Naive thymus-derived CD4-positive, alpha-beta T cell (primary cell): Measurements from ENCODE around the gene CRYBG1. TPM values are rescaled to one million over a fixed set of nuclear protein-coding genes. Genes with fewer than 3 reads are reported as not detected.
A peak's percentile ranks its signal among the peaks of the same experiment; 100 is the strongest.

Experiments used
- ATAC-seq: fragments of 150-1000 bp; cut with Tn5 transposase; 2 replicates; pipeline ENCODE4 v1.10.0; 2021; ENCODE audit warnings: mild to moderate bottlenecking, moderate library complexity
- CTCF ChIA-PET: fragments of 350-600 bp; sonication (Branson Sonifier 250); formaldehyde crosslinking; loops from one replicate; lab custom pipeline; 2021; ENCODE audit warnings: antibody characterized with exemption; lab: Charles Lee
- POLR2A ChIA-PET: fragments of 350-600 bp; sonication (Branson Sonifier 250); formaldehyde crosslinking; loops from one replicate; lab custom pipeline; 2021; ENCODE audit warnings: antibody characterized with exemption, inconsistent platforms; lab: Charles Lee
- DNase-seq, 9 donors: peaks; one replicate each; pipeline versions ENCODE4 v3.0.0 to v3.0.0-alpha.2; 2020 to 2022; ENCODE audit warnings: mixed read lengths in 1 of 9
- H3K27ac ChIP-seq: one replicate; pipeline ENCODE4 v1.7.0; 2013; ENCODE audit warnings: mild to moderate bottlenecking, low read depth, low read length, moderate library complexity
- H3K27me3 ChIP-seq, 2 donors: one replicate each; pipeline ENCODE4 v1.7.0; 2013; ENCODE audit warnings: low read length in 2 of 2, mild to moderate bottlenecking in 2 of 2, moderate library complexity in 2 of 2; ENCODE audit not compliant: control insufficient read depth in 2 of 2, insufficient read depth in 2 of 2
- H3K36me3 ChIP-seq, 3 experiments: 1 replicate in 2 of 3; 2 replicates in 1 of 3; pipeline ENCODE4 v1.7.0; 2013; ENCODE audit warnings: low read length in 3 of 3, mild to moderate bottlenecking in 3 of 3, moderate library complexity in 1 of 3; ENCODE audit not compliant: insufficient read depth in 3 of 3, control insufficient read depth in 2 of 3
- H3K4me1 ChIP-seq, 2 donors: one replicate each; pipeline ENCODE4 v1.7.0; 2013; ENCODE audit warnings: low read length in 2 of 2, mild to moderate bottlenecking in 2 of 2, moderate library complexity in 1 of 2; ENCODE audit not compliant: control insufficient read depth in 2 of 2, insufficient read depth in 2 of 2
- H3K4me3 ChIP-seq: 2 replicates; pipeline ENCODE4 v1.7.0; 2013; ENCODE audit warnings: mild to moderate bottlenecking, low read length
- H3K9me3 ChIP-seq, 3 experiments: 1 replicate in 2 of 3; 2 replicates in 1 of 3; pipeline ENCODE4 v1.7.0; 2013; ENCODE audit warnings: low read length in 3 of 3; ENCODE audit not compliant: control insufficient read depth in 2 of 3
- H3K27ac Mint-ChIP-seq, 9 donors: one replicate each; pipeline ENCODE4 v1.8.0; 2020 to 2022; ENCODE audit warnings: mixed read lengths in 9 of 9, mild to moderate bottlenecking in 8 of 9, moderate library complexity in 5 of 9, inconsistent platforms in 2 of 9
- H3K27me3 Mint-ChIP-seq, 5 donors: one replicate each; pipeline ENCODE4 v1.8.0; 2021 to 2022; ENCODE audit warnings: mixed read lengths in 5 of 5, mild to moderate bottlenecking in 1 of 5
- H3K36me3 Mint-ChIP-seq, 5 donors: one replicate each; pipeline ENCODE4 v1.8.0; 2020 to 2022; ENCODE audit warnings: mixed read lengths in 5 of 5, mild to moderate bottlenecking in 3 of 5, inconsistent platforms in 1 of 5
- H3K4me1 Mint-ChIP-seq, 7 donors: one replicate each; pipeline ENCODE4 v1.8.0; 2020 to 2022; ENCODE audit warnings: mixed read lengths in 7 of 7, mild to moderate bottlenecking in 3 of 7, inconsistent platforms in 1 of 7
- H3K4me3 Mint-ChIP-seq, 10 donors: one replicate each; pipeline ENCODE4 v1.8.0; 2020 to 2022; ENCODE audit warnings: mild to moderate bottlenecking in 10 of 10, mixed read lengths in 10 of 10, moderate library complexity in 6 of 10, inconsistent platforms in 2 of 10
- H3K9me3 Mint-ChIP-seq, 11 donors: one replicate each; pipeline ENCODE4 v1.8.0; 2020 to 2022; ENCODE audit warnings: mixed read lengths in 11 of 11, mild to moderate bottlenecking in 4 of 11, inconsistent platforms in 1 of 11, moderate library complexity in 1 of 11
- intact Hi-C, 2 donors: fragments of 100-400 bp; cut with micrococcal nuclease; formaldehyde crosslinking; loops; one replicate each; pipeline ENCODE4 v1.15.1; 2023
- polyA plus RNA-seq, 2 donors: library from polyadenylated mRNA; unstranded; fragments of 300-500 nt; fragmentation: Illumina TruSeq; gene quantifications; one replicate each; pipeline ENCODE4 v1.2.3, GENCODE V29; 2021
- total RNA-seq, 6 experiments: library from RNA in 5 of 6; stranded (reverse) in 5 of 6; gene quantifications; 1 replicate in 5 of 6; 2 replicates in 1 of 6; pipeline ENCODE4 v1.2.3 and lab custom pipeline; 2021 to 2026

CRYBG1 gene
- total and polyA plus RNA-seq, 7 experiments from 2014 or later = 11.3 to 39.8 (median 30.3) TPM

- Histone ChIP-seq H3K27me3 (no peaks in the 10 kb centered on the region), H3K9me3 (no peaks in the 10 kb centered on the region), H3K36me3 (peaks cover 0 to 11% (median 0%) of the 10 kb centered on the region in 3 experiments), H3K4me3 (no peak overlapping the region), H3K4me1 (peaks cover 8 to 12% of the 10 kb centered on the region in 2 donors), H3K27ac (no peak overlapping the region)
- POLR2A ChIA-PET = interaction anchor here (0.7 to 6.4 kb wide), 4 partner anchors 14 to 517 kb away, joined by 4 to 173 read pairs (median 4); no protein-coding TSS in a partner anchor
- CTCF ChIA-PET = interaction anchor here (0.5 to 7.1 kb wide), 7 partner anchors 12 to 148 kb away, joined by 3 to 74 read pairs (median 7); no protein-coding TSS in a partner anchor
- Mint-ChIP-seq H3K27me3 (peaks cover 0 to 39% (median 0%) of the 10 kb centered on the region in 5 donors), H3K9me3 (peaks cover 0 to 4% (median 0%) of the 10 kb centered on the region in 11 donors), H3K27ac (no peak overlapping the region), H3K4me3 (peak overlapping the region in 1 of 10 donors; percentile 5), H3K36me3 (no peaks in the 10 kb centered on the region), H3K4me1 (peaks cover 15 to 35% (median 22%) of the 10 kb centered on the region in 7 donors)
- no peak for DNase-seq
- no peak for ATAC-seq
- intact Hi-C loops = no loop called here
These were observed 148.3 kb downstream of the CRYBG1 start for GRCh38 chr6:106508834-106509233.

DNA sequence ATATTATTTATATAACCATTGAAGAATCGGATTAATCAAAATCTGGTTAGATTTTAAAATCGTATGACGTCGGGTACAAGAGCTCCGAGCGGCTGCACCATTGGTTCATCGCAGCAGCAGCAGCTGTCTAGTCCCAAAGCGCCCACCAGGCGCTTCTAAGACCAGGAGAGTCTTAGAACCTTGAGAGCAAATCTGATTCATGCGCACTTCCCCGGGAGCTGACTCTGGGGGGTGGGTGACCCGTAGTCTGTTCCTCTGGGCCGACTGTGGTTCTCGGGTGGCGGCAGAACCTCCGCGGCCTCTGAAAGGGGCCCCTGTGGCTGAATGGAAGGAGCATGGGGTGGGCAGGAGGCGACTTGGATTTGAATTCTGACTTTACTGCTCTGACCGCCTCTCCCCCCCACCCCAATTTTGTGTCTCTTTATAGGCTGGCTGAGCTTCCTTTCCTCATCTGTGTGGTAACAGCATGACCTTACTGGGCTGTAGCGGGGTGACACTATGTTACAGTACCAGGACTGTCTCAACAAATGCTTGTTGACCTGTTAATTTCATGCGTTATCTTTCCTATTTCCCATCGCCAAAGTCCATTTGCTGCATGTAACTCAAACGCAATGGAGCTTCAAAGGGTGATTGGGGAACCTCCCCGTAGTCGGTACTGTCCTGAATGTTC lies 149.0 kb downstream of the CRYBG1 start:
- ChIA-PET POLR2A (interaction anchor here (0.9 to 6.4 kb wide), 3 partner anchors 14 to 518 kb away, joined by 4 to 173 read pairs (median 4); no protein-coding TSS in a partner anchor), CTCF (interaction anchor here (0.5 to 7.1 kb wide), 9 partner anchors 11 to 149 kb away, joined by 3 to 74 read pairs (median 3); no protein-coding TSS in a partner anchor)
- intact Hi-C loops = loop anchor here (1.0 to 10.0 kb wide), 9 partner anchors 15 to 1448 kb away; partner anchors contain the start of genes SEC63 (in 2 of the 2), BEND3 (in 1 of the 2), MTRES1 (in 1 of the 2) and QRSL1 (in 1 of the 2)
- H3K36me3 ChIP-seq = peaks cover 0 to 11% (median 0%) of the 10 kb centered on the region in 3 experiments
- no peak for ATAC-seq
- H3K9me3 ChIP-seq = no peaks in the 10 kb centered on the region
- H3K4me3 ChIP-seq = peak overlapping the region; percentile 92
- Mint-ChIP-seq H3K27ac (peak overlapping the region in 4 of 9 donors; percentile 36 to 81 (median 41)), H3K27me3 (peaks cover 0 to 42% (median 0%) of the 10 kb centered on the region in 5 donors), H3K36me3 (no peaks in the 10 kb centered on the region), H3K4me3 (peak overlapping the region; percentile 89 to 98 (median 96)), H3K4me1 (peaks cover 22 to 42% (median 29%) of the 10 kb centered on the region in 7 donors), H3K9me3 (peaks cover 0 to 4% (median 0%) of the 10 kb centered on the region in 11 donors)
- H3K4me1 ChIP-seq = peaks cover 8 to 20% of the 10 kb centered on the region in 2 donors
- no peak overlapping the region for H3K27ac ChIP-seq
- H3K27me3 ChIP-seq = no peaks in the 10 kb centered on the region
- DNase-seq = peak in 4 of 9 donors; percentile 10 to 33 (median 28)

DNA sequence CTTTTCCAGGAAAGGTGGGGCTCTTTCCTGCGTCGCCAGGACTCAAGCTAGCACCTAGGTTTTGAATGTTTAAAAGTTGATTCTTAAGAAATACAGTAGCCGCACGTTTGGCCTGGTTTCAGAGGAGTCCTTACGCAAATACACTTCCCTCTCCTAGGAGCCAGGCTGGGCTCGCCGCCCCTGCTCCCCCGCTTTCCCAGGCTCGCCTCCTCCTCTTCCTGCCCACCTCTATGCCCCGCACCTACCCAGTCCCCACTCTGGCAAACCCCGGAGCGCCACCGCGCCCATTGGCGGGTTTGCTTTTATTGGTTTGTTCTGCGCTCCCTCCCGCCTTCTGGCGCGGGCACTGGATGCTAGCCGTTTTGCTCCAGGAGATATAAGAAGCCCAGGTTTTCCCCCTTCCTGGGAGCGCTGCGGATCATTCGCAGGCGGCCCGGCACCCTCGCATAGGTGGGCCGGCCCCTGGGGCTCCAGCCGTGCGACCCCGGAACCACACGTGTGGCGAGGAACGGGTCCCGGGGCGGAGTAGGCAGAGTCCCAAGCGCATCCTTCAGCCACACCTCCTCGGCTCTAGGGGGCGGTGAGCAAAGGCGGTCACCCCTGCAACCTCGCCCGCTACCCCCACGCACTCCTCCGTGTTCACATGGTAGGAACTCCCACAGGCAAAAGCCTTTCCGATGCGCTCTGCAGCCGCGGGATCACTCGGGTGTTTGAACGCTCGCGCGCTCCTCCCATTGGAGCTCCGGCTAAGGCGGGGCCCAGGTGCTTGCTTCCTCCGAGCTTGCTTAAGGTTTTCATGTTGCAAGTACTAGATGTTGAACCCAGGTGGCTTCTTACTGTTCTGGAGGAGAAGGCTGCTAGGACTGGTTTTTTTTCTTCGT lies 149.8 kb downstream of the CRYBG1 start:
- peaks cover 22 to 49% (median 37%) of the 10 kb centered on the region in 7 donors for H3K4me1 Mint-ChIP-seq

DNA sequence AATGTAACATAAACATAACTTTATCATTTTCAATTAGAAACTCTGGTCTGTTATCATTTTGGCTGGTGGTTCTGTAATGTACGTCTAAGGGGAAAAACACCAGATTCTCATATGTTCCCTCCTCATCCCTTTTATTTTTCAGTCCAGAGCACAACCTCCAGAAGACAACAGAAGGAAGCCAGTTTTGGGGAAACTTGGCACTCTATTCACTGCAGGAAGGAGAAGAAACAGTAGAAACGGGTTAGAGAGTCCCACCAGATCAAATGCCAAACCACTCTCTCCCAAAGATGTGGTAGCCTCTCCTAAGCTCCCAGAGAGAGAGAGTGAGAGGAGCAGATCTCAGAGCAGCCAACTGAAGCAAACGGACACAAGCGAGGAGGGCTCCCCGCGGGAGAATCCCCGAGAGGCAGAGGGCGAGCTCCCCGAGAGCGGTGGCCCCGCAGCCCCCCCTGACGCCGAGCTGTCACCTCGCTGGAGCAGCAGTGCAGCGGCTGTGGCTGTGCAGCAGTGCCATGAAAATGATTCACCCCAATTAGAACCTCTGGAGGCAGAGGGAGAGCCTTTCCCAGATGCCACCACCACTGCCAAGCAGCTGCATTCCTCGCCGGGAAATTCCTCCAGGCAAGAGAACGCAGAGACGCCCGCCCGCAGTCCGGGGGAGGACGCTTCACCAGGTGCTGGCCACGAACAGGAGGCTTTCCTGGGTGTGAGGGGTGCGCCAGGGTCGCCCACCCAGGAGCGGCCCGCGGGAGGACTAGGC lies 151.0 kb downstream of the CRYBG1 start:
- DNase-seq (peak in 6 of 9 donors; percentile 27 to 49 (median 38)), ATAC-seq (peak; percentile 26)
- H3K36me3 ChIP-seq = peaks cover 0 to 11% (median 0%) of the 10 kb centered on the region in 3 experiments
- H3K9me3 ChIP-seq = no peaks in the 10 kb centered on the region
- Mint-ChIP-seq H3K4me1 (peaks cover 29 to 55% (median 46%) of the 10 kb centered on the region in 7 donors), H3K4me3 (peak overlapping the region; percentile 89 to 98 (median 96)), H3K27ac (peak overlapping the region; percentile 80 to 98 (median 93)), H3K27me3 (peaks cover 0 to 42% (median 0%) of the 10 kb centered on the region in 5 donors), H3K36me3 (peaks cover 0 to 2% (median 0%) of the 10 kb centered on the region in 5 donors), H3K9me3 (peaks cover 0 to 4% (median 0%) of the 10 kb centered on the region in 11 donors)
- H3K27ac ChIP-seq = peak overlapping the region; percentile 100
- intact Hi-C loops = loop anchor here (1.0 to 10.0 kb wide), 13 partner anchors 9 to 1446 kb away; partner anchors contain the start of genes ATG5 (in 2 of the 2), SEC63 (in 2 of the 2), BEND3 (in 1 of the 2) and MTRES1 (in 1 of the 2)
- no peaks in the 10 kb centered on the region for H3K27me3 ChIP-seq
- ChIA-PET POLR2A (interaction anchor here (0.6 to 6.4 kb wide), 10 partner anchors 9 to 1757 kb away, joined by 3 to 173 read pairs (median 5); no protein-coding TSS in a partner anchor), CTCF (interaction anchor here (0.8 to 7.1 kb wide), 13 partner anchors 9 to 94 kb away, joined by 3 to 74 read pairs (median 8); no protein-coding TSS in a partner anchor)
- H3K4me1 ChIP-seq = peaks cover 23 to 35% of the 10 kb centered on the region in 2 donors
- H3K4me3 ChIP-seq = peak overlapping the region; percentile 92

More for the DNA sequence above, 149.8 kb downstream of the CRYBG1 start:
- DNase-seq (peak; percentile 35 to 77 (median 64)), ATAC-seq (peak; percentile 52)
- POLR2A ChIA-PET = interaction anchor here (0.8 to 6.4 kb wide), 6 partner anchors 13 to 519 kb away, joined by 3 to 173 read pairs (median 4); no protein-coding TSS in a partner anchor
- H3K9me3 Mint-ChIP-seq = peaks cover 0 to 4% (median 0%) of the 10 kb centered on the region in 11 donors
- peak overlapping the region; percentile 40 to 98 (median 86) for H3K27ac Mint-ChIP-seq
- Histone ChIP-seq H3K27ac (no peak overlapping the region), H3K36me3 (peaks cover 0 to 11% (median 0%) of the 10 kb centered on the region in 3 experiments), H3K4me3 (peak overlapping the region; percentile 92), H3K4me1 (peaks cover 16 to 26% of the 10 kb centered on the region in 2 donors), H3K9me3 (no peaks in the 10 kb centered on the region), H3K27me3 (no peaks in the 10 kb centered on the region)
- peaks cover 0 to 42% (median 0%) of the 10 kb centered on the region in 5 donors for H3K27me3 Mint-ChIP-seq
- peak overlapping the region; percentile 89 to 98 (median 96) for H3K4me3 Mint-ChIP-seq
- no peaks in the 10 kb centered on the region for H3K36me3 Mint-ChIP-seq
- CTCF ChIA-PET = interaction anchor here (1.0 to 7.1 kb wide), 7 partner anchors 10 to 62 kb away, joined by 3 to 74 read pairs (median 7); no protein-coding TSS in a partner anchor
- intact Hi-C loops = loop anchor here (1.0 to 10.0 kb wide), 9 partner anchors 14 to 1447 kb away; partner anchors contain the start of genes SEC63 (in 2 of the 2), BEND3 (in 1 of the 2), MTRES1 (in 1 of the 2) and QRSL1 (in 1 of the 2)
